Raji (cell line): ENCODE results near the gene ARNT2.

Experiments used
- POLR2A ChIP-seq: IDR thresholded peaks from 2 replicates; pipeline ENCODE4 v1.6.1; 2011; ENCODE audit warnings: low read depth, low read length, control low read depth; ENCODE audit not compliant: insufficient read depth

The ARNT2 gene

DNA sequence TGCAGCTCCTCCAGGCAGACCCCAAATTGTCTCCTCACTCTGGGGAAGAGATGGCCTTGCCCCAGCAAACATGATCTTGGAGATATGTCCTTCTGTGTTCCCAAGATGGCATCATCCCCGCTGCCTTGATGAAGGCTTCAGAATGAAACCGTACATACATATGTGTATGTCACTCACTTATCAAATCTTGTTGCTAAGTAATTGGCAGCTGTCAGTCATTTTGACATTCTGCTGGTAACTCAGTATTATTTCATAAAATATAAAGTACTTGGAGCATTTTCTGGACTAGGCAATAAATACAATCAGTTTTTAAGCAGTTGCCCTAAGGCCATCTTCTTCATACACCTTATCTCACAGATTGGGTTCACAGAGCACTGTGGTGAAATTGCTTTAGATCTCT lies 62.4 kb downstream of the ARNT2 start:
- TF ChIP-seq POLR2A: no peak

DNA sequence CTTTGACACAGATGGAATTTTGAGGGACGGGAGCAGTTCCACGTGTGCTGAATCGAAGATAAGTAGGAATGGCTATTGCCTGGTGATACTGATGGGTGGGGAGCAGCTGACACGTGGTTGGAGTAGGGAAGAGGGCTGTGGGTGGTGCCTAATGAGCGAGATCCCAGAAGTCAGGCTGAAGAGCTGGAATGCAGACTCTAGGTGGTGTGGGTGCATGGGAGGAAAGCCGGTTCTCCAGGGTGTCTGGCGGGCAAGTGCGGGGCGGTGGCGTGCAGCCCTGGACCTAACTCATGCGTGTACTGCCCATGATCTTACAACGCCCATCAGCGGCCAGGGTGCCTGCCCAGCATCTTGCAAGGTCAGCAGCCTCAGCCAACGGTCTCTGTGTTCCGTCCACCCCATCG lies 63.1 kb downstream of the ARNT2 start:
- TF ChIP-seq POLR2A: no peak

DNA sequence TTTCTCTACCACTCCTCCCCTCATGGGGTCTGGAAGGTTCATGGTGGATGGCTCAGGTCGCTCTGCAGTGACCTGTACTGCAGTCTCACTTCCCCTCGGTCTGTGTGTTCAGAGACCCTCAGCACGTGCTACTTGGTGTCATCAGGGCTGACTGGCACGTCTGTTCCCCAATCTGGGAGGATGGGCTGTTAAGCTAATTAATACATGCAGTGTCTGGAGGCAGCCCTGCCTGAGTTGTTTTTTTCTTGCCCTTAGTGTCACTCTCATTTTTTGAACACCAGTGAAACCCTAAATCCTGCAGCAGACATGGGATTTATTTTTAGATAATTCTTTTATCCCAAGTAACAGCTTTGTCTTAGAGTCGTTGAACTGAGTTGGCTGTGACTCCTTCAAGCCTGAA lies 64.6 kb downstream of the ARNT2 start:
- TF ChIP-seq POLR2A: no peak

DNA sequence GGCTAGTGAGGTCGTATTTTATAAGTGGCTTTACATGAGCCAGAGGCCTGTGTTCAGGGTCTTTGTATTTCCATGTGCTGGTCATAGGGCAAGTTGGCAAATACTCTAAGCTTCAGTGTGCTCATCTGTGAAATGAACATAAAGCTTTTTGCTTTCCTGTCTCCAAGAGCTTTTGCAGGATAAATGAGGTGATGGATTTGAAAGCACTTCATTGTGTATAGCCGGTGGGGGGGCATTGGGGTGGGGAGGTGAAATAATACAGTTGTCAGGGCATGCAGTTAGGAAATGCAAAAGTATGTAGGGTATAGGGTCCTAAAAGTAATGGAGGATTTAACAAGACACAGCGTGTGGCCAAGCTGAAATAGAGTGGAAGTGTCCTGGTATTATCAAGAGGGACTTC lies 67.7 kb downstream of the ARNT2 start:
- no peak for TF ChIP-seq POLR2A

DNA sequence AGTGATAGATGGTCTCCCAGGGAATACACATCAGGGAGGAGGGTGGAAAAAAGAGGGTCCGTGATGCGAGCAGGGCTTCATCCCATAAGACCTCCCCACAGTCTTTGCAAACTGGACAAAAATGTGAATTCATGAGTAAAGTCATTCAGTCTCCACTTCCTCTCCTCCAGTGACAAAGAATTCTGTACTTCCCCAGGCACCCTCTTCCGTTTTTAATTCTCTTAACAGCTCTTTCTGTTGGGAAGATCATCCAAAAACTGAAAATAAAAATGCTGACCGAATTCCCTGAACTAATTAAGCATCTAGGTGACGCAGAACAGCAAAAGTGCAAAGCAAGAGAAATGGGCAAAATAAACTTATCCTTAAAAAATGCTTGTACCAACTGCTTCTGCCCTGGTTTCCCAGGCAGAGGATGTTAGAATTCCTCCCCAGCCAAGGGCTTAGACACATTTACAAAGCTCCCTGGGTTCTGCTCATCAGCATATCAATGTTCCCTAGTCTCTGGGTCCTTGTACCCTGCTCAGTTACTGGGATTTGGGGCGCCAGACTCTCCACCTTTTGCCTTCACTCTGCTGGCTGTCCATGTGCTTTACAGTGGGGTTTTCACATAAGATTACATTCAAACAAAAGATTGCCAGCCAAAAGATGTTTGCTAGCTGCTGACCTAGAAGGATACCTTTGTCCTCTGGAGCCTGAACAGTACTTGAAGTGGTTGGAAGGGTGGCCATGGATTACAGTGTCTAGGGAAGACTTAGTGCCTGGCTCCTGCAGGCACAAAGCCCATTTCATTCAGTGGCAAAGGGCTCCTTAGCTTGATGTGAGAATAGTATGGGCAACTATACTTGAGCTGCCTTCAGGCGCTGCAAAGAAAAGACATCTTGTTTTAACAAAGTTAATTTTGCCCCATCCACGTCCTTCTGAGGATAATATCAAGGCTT lies 69.4 kb downstream of the ARNT2 start:
- TF ChIP-seq POLR2A: no peak

DNA sequence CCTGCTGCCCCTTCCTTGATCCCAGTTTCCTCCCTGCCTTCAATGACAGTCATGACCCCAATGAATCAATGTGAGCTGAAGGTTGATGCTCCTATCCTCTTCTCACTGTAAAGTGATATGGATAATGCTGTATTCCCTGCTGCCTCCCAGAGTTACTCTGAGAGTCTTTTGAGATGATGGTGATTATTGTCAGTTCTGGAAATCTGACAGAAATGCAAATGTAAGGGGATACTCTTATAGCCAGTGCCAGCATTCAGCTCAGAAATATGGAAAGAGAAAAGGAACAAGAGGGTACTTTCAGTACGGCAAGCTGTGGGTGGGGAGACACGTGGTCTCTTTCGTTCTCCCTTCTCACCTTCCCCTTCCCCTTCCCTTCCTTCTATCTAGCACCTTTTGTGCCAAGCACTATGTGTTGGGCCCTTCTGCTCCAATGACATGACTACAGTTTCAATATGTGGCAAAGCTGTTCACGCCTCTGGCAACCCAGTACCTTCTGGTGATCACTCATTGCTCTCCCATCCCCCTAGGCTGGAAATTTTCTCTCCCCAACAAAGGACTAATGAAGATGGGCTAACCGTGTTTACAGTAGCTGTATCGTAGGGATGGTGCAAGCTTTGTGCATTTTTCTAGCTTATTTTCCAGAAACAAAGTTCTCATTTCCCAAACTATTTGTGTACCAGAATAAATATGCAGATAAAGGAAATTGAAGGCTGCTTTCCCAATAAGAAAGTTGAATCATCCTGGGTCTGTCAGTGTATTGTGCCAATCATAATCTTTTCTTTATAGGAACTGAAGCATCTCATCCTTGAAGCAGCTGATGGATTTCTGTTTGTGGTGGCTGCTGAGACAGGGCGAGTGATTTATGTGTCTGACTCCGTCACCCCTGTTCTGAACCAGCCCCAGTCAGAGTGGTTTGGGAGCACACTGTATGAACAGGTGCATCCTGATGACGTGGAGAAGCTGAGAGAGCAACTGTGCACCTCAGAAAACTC lies 70.3 kb downstream of the ARNT2 start:
- TF ChIP-seq POLR2A: no peak

DNA sequence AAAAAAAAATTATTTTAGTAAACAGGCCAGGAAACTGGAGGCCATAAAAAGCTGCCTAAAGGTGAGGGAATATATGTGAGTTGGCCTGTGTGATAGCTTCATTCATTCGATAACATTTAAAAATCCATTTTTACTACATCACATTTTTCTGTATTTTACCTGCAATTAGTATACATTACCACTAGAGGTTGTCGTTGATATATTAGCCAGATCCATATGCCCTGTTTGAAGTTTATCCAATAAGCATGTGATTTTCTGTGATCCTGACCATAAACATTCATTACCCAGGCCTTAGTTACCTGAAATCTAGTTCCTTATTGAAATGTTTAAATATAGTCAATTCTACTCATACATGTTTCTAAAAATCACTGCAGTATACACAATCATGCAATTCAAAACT lies 71.4 kb downstream of the ARNT2 start:
- TF ChIP-seq POLR2A: no peak

DNA sequence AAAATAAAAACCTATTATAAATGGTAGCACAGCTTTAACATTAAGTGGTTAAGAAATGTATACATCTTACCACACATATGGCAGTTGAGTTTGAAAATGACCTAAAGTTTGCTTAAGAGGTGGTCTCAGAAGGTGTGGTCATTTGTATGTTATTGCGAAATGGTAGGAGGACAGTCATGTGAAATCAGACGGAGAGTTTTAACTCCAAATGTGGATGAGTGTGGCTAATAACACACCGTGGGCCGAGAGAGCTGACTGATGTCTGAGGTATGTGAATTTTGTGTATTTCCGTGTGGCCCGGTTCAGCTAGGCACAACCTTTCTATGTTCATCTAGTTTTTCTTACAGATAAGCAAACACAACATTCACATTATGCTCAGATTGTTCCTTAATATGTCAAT lies 71.9 kb downstream of the ARNT2 start:
- TF ChIP-seq POLR2A: no peak

DNA sequence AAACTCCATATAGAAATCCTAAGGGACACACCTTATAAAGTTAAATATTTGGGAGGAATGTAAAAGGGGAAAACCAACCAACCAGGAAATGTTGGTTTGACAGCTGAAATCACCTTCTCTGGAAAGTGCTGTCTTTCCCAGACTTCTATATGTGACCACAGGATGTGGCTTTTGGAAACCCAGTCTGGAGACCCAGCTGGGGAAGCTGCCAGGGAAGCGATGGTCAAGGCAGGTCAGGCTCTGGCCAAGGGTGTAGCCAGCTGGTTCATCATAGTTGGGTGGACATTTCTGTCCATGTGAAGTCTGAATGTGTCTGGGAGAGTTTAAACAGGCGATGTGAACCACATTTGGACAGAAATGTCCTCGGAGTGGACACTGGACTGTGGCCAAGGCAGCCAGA lies 73.9 kb downstream of the ARNT2 start:
- no peak for TF ChIP-seq POLR2A

DNA sequence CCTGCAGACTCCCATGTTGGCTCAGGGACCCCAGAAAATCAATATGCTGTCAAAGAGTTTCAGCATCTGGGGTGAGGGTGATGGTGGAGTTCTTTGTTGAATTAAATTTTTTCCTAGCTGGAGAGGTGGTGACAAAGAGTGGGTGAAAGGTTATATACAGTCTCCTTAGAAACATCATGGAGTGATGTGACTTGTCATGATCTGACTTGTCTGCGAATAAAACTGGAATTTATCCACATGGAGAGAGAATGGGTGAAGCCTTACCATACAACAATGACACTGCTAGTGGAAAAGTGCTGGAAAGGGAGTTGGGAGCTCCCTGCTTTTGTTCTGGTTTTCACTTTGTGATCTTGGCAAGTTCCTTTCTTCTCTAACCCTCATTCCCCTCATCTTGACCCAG lies 75.0 kb downstream of the ARNT2 start:
- no peak for TF ChIP-seq POLR2A

DNA sequence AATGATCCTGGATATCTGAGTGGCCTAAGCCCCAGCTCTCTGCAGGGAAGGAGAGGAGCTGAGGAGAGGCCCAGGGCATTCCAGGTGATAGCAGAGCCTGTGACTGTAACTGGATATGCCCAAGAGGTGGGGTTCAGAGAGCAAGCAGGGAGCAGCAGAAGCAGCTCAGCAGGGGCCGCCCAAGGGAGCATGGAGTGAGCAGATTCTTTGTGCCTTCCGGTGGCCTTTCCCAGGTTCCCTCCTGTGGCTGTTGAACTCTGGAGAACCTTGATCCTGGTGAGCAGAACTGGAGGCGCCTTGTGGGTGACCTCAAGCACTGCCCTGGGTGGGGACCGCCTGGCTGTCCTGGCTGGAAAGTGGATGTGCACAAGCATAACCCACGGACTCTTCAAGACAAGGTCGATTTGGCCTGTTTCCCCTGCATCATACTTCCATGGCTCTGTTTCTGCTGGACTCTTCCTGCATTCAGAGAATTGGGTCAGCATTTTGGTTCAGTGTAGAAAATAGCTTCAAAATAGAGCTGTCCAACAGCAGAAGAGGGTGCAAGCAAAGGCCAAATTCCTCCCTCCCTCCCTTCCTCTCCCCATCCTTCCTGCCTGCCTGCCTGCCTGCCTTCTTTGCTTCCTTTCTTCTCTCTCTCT lies 76.1 kb downstream of the ARNT2 start:
- TF ChIP-seq POLR2A: no peak

DNA sequence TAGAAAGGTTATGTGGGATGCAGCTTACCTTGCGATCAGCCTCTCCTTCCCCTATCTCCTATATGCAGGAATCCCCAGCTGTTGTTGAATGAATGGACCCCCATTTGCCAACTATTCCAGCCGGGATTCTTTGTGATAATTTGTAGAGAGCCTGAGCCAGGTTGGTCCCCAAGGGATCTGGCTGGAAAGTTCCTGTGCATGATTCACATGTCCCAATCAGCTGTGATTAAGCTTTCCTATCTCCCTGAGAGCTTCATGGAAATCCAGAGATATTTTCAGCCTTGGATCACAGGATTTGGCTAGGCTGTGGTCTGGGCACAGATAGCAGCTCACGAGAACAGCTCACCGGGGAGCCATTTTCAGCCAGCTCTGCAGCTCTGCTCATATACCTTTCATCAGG lies 76.7 kb downstream of the ARNT2 start:
- no peak for TF ChIP-seq POLR2A

DNA sequence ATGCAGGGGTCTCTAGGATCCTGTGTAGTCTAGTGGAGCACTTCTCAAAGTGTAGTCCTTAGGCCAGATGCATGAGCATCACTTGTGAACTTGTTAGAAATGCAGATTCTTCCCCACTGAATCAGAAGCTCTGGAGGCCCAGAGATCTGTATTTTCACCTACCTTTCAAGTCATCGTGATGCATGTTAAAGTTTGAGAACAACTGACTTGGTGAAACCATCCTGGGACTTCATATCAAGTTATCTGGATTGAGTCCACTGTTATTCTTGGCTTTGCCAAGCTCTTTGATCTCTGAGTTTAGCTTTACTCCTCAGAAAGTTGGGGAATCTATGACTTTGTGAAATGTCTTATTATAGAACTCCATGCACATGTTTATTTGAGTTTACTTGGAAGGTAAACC lies 78.5 kb downstream of the ARNT2 start:
- no peak for TF ChIP-seq POLR2A

DNA sequence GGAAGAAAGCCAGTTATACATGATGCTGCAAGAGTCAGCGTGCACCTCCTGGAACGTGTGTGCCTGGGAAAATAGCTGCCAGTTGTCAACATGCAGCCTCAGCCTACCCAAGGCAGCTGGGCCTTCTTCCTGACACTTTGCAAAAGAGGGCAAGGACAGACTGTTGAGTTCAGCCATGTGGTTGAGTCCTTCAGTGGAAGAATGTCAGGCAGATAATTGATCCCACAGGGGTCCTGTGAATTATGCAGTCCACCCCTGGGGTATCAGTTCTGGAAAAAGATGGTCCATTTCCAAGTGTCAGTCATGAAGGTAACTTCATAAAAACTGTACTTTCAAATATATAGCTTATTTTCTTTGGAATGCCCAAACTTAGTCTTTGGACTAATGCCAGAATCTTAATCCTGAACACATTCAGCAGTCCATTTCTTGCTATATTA lies 79.6 kb downstream of the ARNT2 start:
- no peak for TF ChIP-seq POLR2A

DNA sequence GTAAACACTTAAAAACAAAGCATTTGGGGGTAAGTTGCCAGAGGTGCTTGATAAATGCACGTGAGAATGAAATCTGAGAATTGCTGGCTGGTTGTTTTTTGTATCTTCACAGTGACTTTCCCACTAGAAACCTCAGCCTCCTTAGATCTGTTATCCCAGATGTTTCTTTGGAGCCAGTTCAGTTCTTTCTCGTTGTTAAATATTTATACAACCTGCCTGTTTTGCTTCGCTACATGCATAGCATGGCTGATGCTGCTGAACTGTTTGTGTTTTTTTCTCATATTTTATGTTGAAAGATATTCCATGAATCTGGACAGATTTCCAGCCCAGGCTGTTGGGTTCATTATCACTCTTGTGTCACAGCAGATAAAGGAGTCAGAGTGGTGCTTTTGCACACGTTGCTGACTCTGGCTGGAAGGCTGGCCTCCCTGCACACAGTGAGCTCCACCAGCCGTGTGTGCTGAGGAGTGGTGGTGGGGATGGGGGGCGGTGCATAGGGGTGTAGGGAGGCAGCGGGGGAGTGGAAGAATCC lies 80.2 kb downstream of the ARNT2 start:
- TF ChIP-seq POLR2A: no peak

DNA sequence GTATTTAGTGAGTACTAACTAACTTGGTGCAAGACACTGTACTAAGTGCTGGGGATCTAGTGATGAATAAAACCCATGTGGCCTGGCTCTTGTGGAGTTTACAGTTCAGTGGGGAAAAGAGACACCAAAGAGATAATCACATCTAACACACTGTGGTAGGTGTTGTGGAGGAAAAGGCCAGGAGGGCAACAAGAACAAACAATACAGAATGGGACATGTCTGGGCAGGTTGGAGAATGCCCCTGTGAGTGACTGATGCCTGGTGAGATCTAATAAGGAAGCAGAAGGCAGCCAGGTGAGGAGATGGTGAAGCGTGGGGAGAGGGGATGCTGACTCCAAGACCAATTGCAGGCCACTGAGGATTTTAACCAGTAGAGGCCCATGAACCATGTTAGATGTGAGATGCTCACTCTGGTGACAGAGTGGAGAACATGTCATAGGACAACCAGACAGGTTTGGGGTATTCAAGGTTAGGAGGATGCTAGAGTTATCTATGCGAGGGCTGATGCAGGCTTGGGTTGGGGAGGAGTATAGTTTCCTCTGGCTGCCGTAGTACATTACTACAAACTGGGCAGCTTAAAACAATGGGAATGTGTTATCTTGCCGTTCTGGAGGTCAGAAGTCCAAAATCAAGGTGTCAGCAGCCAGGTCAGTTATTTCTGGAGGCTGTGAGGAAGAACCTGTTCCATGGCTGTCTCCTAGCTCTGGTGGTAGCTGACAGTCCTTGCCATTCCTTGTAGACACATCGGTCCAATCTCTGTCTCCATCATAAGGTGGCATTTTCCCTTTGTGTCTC lies 81.4 kb downstream of the ARNT2 start:
- no peak for TF ChIP-seq POLR2A
